HepG2 (cell line): Measurements from ENCODE around the gene MAPK13. TPM values are rescaled to one million over a fixed set of nuclear protein-coding genes. Genes with fewer than 3 reads are reported as not detected.

Experiments
- ATAC-seq: fragments of 200-7000 bp; cut with Tn5 transposase; 3 replicates; pipeline ENCODE4 v1.9.1; 2020; ENCODE audit warnings: mild to moderate bottlenecking, moderate library complexity
- BruUV-seq: library from RNA; stranded (reverse); fragments of 400-500 nt; replicated peaks from 2 replicates; lab custom pipeline; 2021; lab: Mats Ljungman, UMichigan
- CTCF ChIA-PET: fragments of 300-600 bp; formaldehyde crosslinking; extraction: SDS; loops from one replicate; lab custom pipeline; 2021; ENCODE audit warnings: low total read pairs, inconsistent platforms, low intra/inter-chr PET ratio; lab: Yijun Ruan, JAX
- POLR2A ChIA-PET: fragments of 350-600 bp; sonication (Branson Sonifier 250); formaldehyde crosslinking; loops from one replicate; lab custom pipeline; 2020; ENCODE audit warnings: antibody characterized with exemption, inconsistent platforms; lab: Yijun Ruan, JAX
- DNase-seq: peaks from one replicate; pipeline ENCODE4 v3.0.0-alpha.2; 2015; ENCODE audit warnings: low spot score
- FAIRE-seq: peaks from 3 replicates; lab custom pipeline; 2011; peaks lifted over from hg19 to GRCh38; lab: Jason Lieb, UNC
- H2AFZ ChIP-seq: one replicate; pipeline ENCODE4 v1.6.1; 2011; ENCODE audit warnings: low read length, inconsistent platforms
- H3K27ac ChIP-seq: fragments of 300-600 bp; 3 replicates; pipeline ENCODE4 v1.8.0; 2011; ENCODE audit warnings: mixed run types, mild to moderate bottlenecking, mixed read lengths, low read length, inconsistent platforms; ENCODE audit not compliant: insufficient read depth; ENCODE audit errors: extremely low read length
- H3K27me3 ChIP-seq, 2 experiments: fragments of 200-600 bp in 1 of 2; 2 replicates in 1 of 2; 3 replicates in 1 of 2; pipeline versions ENCODE4 v1.6.0 to v1.8.0; 2011; ENCODE audit warnings: low read length in 2 of 2, mild to moderate bottlenecking in 2 of 2, moderate library complexity in 2 of 2, inconsistent platforms in 1 of 2; ENCODE audit not compliant: insufficient read depth in 2 of 2, control insufficient read depth in 1 of 2
- H3K36me3 ChIP-seq, 2 experiments: fragments of 200-600 bp in 1 of 2; replicated peaks in 1 of 2; 2 replicates in 1 of 2; 3 replicates in 1 of 2; pipeline versions ENCODE4 v1.5.1 to v1.8.0; 2011; ENCODE audit warnings: low read length in 2 of 2, inconsistent platforms in 1 of 2; ENCODE audit not compliant: insufficient read depth in 2 of 2, control insufficient read depth in 1 of 2
- H3K4me1 ChIP-seq: 2 replicates; pipeline ENCODE4 v1.5.1; 2012; ENCODE audit warnings: low read length, inconsistent platforms; ENCODE audit not compliant: insufficient read depth
- H3K4me2 ChIP-seq: 2 replicates; pipeline ENCODE4 v1.6.0; 2011; ENCODE audit warnings: low read depth, low read length, inconsistent platforms
- H3K4me3 ChIP-seq, 3 experiments: fragments of 200-600 bp in 1 of 3; sonication (generic), shearing (Covaris generic) in 1 of 3; replicated peaks in 1 of 3; 2 replicates each; pipeline ENCODE4 v1.5.1; 2011 to 2016; ENCODE audit warnings: low read length in 3 of 3, inconsistent platforms in 2 of 3, low read depth in 2 of 3, mild to moderate bottlenecking in 2 of 3, control low read depth in 1 of 3, mixed read lengths in 1 of 3; ENCODE audit not compliant: insufficient read depth in 1 of 3
- H3K79me2 ChIP-seq: one replicate; pipeline ENCODE4 v1.6.1; 2011; ENCODE audit warnings: low read length, inconsistent platforms; ENCODE audit not compliant: insufficient read depth
- H3K9ac ChIP-seq: 2 replicates; pipeline ENCODE4 v1.6.0; 2011; ENCODE audit warnings: mild to moderate bottlenecking, low read depth, low read length, inconsistent platforms; ENCODE audit not compliant: insufficient read depth
- H3K9me3 ChIP-seq: 2 replicates; pipeline ENCODE4 v1.5.1; 2012; ENCODE audit warnings: mild to moderate bottlenecking, low read length
- H4K20me1 ChIP-seq: 2 replicates; pipeline ENCODE4 v1.6.0; 2011; ENCODE audit warnings: inconsistent platforms, mild to moderate bottlenecking, low read length, moderate library complexity; ENCODE audit not compliant: insufficient read depth
- DNMT3B ChIP-seq: conservative IDR thresholded peaks from 2 replicates; pipeline ENCODE4 v1.6.1; 2016; ENCODE audit warnings: missing biosample characterization, control low read depth
- E2F2 ChIP-seq: sonication (generic); formaldehyde crosslinking; IDR thresholded peaks from 2 replicates; pipeline ENCODE4 v1.4.0; 2020; ENCODE audit warnings: missing genetic modification reagents, borderline replicate concordance
- MEF2D ChIP-seq: sonication (generic); formaldehyde crosslinking; IDR thresholded peaks from 2 replicates; pipeline ENCODE4 v1.5.1; 2020; ENCODE audit warnings: mild to moderate bottlenecking, missing genetic modification reagents
- RAD51 ChIP-seq: fragments of 450-650 bp; IDR thresholded peaks from 2 replicates; pipeline ENCODE4 v1.6.1; 2016; ENCODE audit warnings: borderline replicate concordance
- RBM22 ChIP-seq: fragments of 200-400 bp; formaldehyde crosslinking; optimal IDR thresholded peaks from 2 replicates; pipeline ENCODE3; 2017; ENCODE audit warnings: mild to moderate bottlenecking, low read length, moderate library complexity
- SMARCC2 ChIP-seq: fragments of 450-650 bp; IDR thresholded peaks from 2 replicates; pipeline ENCODE4 v1.6.1; 2017; ENCODE audit warnings: antibody characterized with exemption, mild to moderate bottlenecking
- ZBTB21 ChIP-seq: sonication (generic); formaldehyde crosslinking; IDR thresholded peaks from 2 replicates; pipeline ENCODE4 v1.4.0; 2020; ENCODE audit warnings: missing genetic modification reagents
- ZFP41 ChIP-seq: sonication (generic); formaldehyde crosslinking; IDR thresholded peaks from 2 replicates; pipeline ENCODE4 v1.4.0; 2020; ENCODE audit warnings: mild to moderate bottlenecking, missing genetic modification reagents, borderline replicate concordance
- ZNF317 ChIP-seq: sonication (generic); formaldehyde crosslinking; IDR thresholded peaks from 2 replicates; pipeline ENCODE4 v1.5.0; 2020; ENCODE audit warnings: mild to moderate bottlenecking, missing genetic modification reagents
- ZNF33B ChIP-seq: sonication (generic); formaldehyde crosslinking; IDR thresholded peaks from 2 replicates; pipeline ENCODE4 v1.5.1; 2020; ENCODE audit warnings: mild to moderate bottlenecking, missing genetic modification reagents
- ZNF484 ChIP-seq: sonication (generic); formaldehyde crosslinking; IDR thresholded peaks from 2 replicates; pipeline ENCODE4 v1.5.1; 2020; ENCODE audit warnings: mild to moderate bottlenecking, low read depth, missing genetic modification reagents, borderline replicate concordance
- ZNF567 ChIP-seq: sonication (generic); formaldehyde crosslinking; IDR thresholded peaks from 2 replicates; pipeline ENCODE4 v1.8.1; 2023; ENCODE audit warnings: mild to moderate bottlenecking, missing genetic modification reagents, borderline replicate concordance
- ZNF674 ChIP-seq: sonication (generic); formaldehyde crosslinking; IDR thresholded peaks from 2 replicates; pipeline ENCODE4 v1.5.0; 2020; ENCODE audit warnings: low read depth, mild to moderate bottlenecking, missing genetic modification reagents
- WGBS: methylation state at CpG from one replicate; pipeline ENCODE4 v1.1.6; 2017; ENCODE audit warnings: low lambda C conversion rate; 5-methylcytosine and 5-hydroxymethylcytosine counted together
- in situ Hi-C: cut with HindIII; loops from 2 replicates; pipeline ENCODE4 v1.10.0; 2017; ENCODE audit warnings: low pct_unique_long_range_greater_than_20kb; ENCODE audit not compliant: extremely low pct_ligation_motif_present
- intact Hi-C: fragments of 100-400 bp; cut with micrococcal nuclease; formaldehyde crosslinking; loops from one replicate; pipeline ENCODE4 v1.10.0; 2022; ENCODE audit not compliant: unreplicated experiment
- polyA plus RNA-seq, 8 experiments: library from polyadenylated mRNA; depleted of rRNA in 3 of 8; stranded (reverse) in 7 of 8; unstranded in 1 of 8; fragments of >200 nt; fragmentation: Illumina TruSeq in 4 of 8; extraction: Trizol in 4 of 8; gene quantifications; 2 replicates each; pipeline versions ENCODE4 v1.2.1 to v1.2.3, GENCODE V29; 2011 to 2016; ENCODE audit warnings: low read depth in 4 of 8, missing spikeins in 1 of 8, mixed read lengths in 1 of 8; ENCODE audit not compliant: insufficient read depth in 1 of 8
- total RNA-seq, 5 experiments: library from RNA; depleted of rRNA; stranded (reverse); fragments of >200 nt; fragmentation: Illumina TruSeq; extraction: Trizol; gene quantifications; 2 replicates each; pipeline ENCODE4 v1.2.3, GENCODE V29; 2016; ENCODE audit warnings: low read depth in 1 of 5

MAPK13 gene
- total and polyA plus RNA-seq, 2 of the 13 experiments (the other 11 are each of a cell fraction or from before 2014, with no cell fraction given) = 12.7 to 43.4 TPM

- in situ Hi-C loops = loop anchor here (5.0 kb wide), 1 partner anchor 73 kb away; the partner anchor contains the start of gene MAPK14
- H3K27me3 ChIP-seq = no peaks in the 10 kb centered on the region
- H2AFZ ChIP-seq = no peak overlapping the region
- TF ChIP-seq RBM22 = peak; percentile 61
- TF ChIP-seq SMARCC2 = no peak
- TF ChIP-seq ZNF674 (CRISPR knock-in tag) = no peak
- TF ChIP-seq E2F2 (CRISPR knock-in tag) = no peak
- no peak for TF ChIP-seq DNMT3B (CRISPR knock-in tag)
- H3K27ac ChIP-seq = no peak overlapping the region
- no peaks in the 10 kb centered on the region for H4K20me1 ChIP-seq
- no TSS peak for BruUV-seq
- peaks cover 19 to 49% of the 10 kb centered on the region in 2 experiments for H3K36me3 ChIP-seq
- ATAC-seq (no peak), DNase-seq (no peak), FAIRE-seq (no peak)
- no peaks in the 10 kb centered on the region for H3K79me2 ChIP-seq
- H3K4me3 ChIP-seq = no peak overlapping the region
- whole genome bisulfite sequencing = 97% methylated on average over 6 of the region's 6 CpGs
- intact Hi-C loops = no loop called here
- no peak overlapping the region for H3K4me2 ChIP-seq
- ChIA-PET POLR2A (interaction anchor here (0.8 kb wide), 1 partner anchor 31 kb away, joined by 3 read pairs; no protein-coding TSS in a partner anchor), CTCF (no interaction called here)
- H3K9me3 ChIP-seq = no peaks in the 10 kb centered on the region
- H3K9ac ChIP-seq = no peak overlapping the region
- peaks cover 29% of the 10 kb centered on the region for H3K4me1 ChIP-seq
These were observed 30.3 kb upstream of the MAPK13 start for GRCh38 chr6:36099869-36100483.

DNA sequence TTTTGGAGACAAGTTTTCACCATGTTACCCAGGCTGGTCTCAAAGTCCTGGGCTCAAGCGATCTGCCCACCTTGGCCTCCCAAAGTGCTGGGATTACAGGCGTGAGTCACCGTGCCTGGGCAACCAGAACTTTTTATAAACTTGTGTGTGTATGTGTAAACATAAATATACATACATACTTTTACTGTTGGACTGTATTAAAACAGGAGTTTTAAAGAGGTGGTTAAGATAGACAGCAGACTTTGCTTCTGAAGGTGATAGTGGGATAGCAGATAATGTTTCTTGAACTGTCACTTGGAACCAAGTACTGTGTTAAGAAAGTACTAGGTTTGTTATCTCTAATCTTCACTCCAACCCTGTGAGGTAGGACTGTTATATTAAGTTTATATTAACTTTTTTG lies 28.6 kb upstream of the MAPK13 start:
- no peak for TF ChIP-seq ZNF33B (CRISPR knock-in tag)
- no peak for TF ChIP-seq ZNF567
- no peak for TF ChIP-seq ZNF484
- TF ChIP-seq ZFP41 (CRISPR knock-in tag) = no peak
- no peak for TF ChIP-seq E2F2 (CRISPR knock-in tag)
- TF ChIP-seq ZNF317 (CRISPR knock-in tag) = peak; percentile 95
- TF ChIP-seq MEF2D (CRISPR knock-in tag) = no peak
- no peak for TF ChIP-seq RAD51
- no peak for TF ChIP-seq ZBTB21 (CRISPR knock-in tag)
- Histone ChIP-seq H3K27me3 (no peaks in the 10 kb centered on the region), H3K4me2 (no peak overlapping the region), H3K4me3 (no peak overlapping the region), H3K4me1 (peaks cover 12% of the 10 kb centered on the region), H2AFZ (no peak overlapping the region), H3K9ac (no peak overlapping the region), H3K79me2 (no peaks in the 10 kb centered on the region), H3K36me3 (peaks cover 19 to 61% of the 10 kb centered on the region in 2 experiments), H3K27ac (no peak overlapping the region), H3K9me3 (no peaks in the 10 kb centered on the region), H4K20me1 (no peaks in the 10 kb centered on the region)
- in situ Hi-C loops = no loop called here
- ChIA-PET CTCF (no interaction called here), POLR2A (no interaction called here)
- intact Hi-C loops = no loop called here
- ATAC-seq = no peak
- no TSS peak for BruUV-seq
- 99% methylated on average over 3 of the region's 3 CpGs for WGBS
- FAIRE-seq = no peak
- DNase-seq = no peak
